BLaER1 treated with 17β-estradiol and CSF1 and Interleukin-3, amounts not matched to agents 10 nM and 100 nM (cell line): ENCODE measurements around the gene CCDC92.
"Not testable (repeated sequence)": the region's sequence is repeated elsewhere in the genome, so short reads cannot be mapped to it uniquely, and the experiment has no call there.

Experiments used
- H3K27ac ChIP-seq, 11 experiments: shearing (Covaris generic); formaldehyde crosslinking; 2 replicates each; pipeline ENCODE4 v1.8.1; 2022
- H3K27me3 ChIP-seq, 11 experiments: shearing (Covaris generic); formaldehyde crosslinking; 2 replicates each; pipeline ENCODE4 v1.8.1; 2022
- H3K36me3 ChIP-seq, 11 experiments: shearing (Covaris generic); formaldehyde crosslinking; 2 replicates each; pipeline ENCODE4 v1.8.1; 2022
- H3K4me1 ChIP-seq, 10 experiments: shearing (Covaris generic); formaldehyde crosslinking; 2 replicates each; pipeline ENCODE4 v1.8.1; 2022
- H3K4me2 ChIP-seq, 11 experiments: shearing (Covaris generic); formaldehyde crosslinking; 2 replicates each; pipeline ENCODE4 v1.8.1; 2022
- H3K4me3 ChIP-seq, 10 experiments: shearing (Covaris generic); formaldehyde crosslinking; 2 replicates each; pipeline ENCODE4 v1.8.1; 2022
- H3K9ac ChIP-seq, 11 experiments: shearing (Covaris generic); formaldehyde crosslinking; 2 replicates each; pipeline ENCODE4 v1.8.1; 2022
- H3K9me3 ChIP-seq, 11 experiments: shearing (Covaris generic); formaldehyde crosslinking; replicated peaks in 1 of 11; 2 replicates each; pipeline ENCODE4 v1.8.1; 2022
- H4K20me1 ChIP-seq, 11 experiments: shearing (Covaris generic); formaldehyde crosslinking; 2 replicates each; pipeline ENCODE4 v1.8.1; 2022
- Cebpa-rat ChIP-seq, 11 experiments: shearing (Covaris generic); IDR thresholded peaks; 2 replicates each; pipeline ENCODE4 v1.8.1; 2022

Gene CCDC92

DNA sequence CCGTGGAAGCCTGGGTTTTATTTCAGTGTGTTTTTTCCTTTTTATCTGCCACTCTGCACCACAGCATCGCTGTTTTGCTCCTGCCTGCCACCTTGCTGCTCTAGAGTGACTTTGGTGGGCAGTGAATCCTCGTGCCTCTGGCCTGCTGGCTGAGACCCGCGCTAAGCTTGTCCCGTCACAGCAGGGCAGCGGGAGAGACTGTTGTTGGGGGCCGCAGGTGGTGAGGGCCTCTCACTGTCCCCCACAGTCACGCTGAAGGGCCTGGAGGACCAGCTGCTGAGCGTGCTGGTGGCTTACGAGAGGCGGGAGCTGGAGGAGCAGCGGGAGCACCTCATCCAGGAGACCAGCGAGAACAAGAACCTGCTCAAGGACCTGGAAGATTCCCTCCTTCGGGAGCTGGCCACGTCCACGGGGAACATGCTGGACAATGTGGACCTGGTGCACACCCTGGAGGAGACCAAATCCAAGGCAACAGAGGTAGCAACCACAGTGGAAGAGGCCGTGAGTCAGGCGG, 55.2 kb downstream of the CCDC92 start:
- no peaks in the 10 kb centered on the region for H3K27me3 ChIP-seq
- H3K4me1 ChIP-seq: peaks cover 0 to 19% (median 2%) of the 10 kb centered on the region in 10 experiments; a peak in 6 of 20 replicates
- no peak overlapping the region for H3K4me2 ChIP-seq
- H3K27ac ChIP-seq: no peak overlapping the region
- H4K20me1 ChIP-seq: peaks cover 0 to 6% (median 0%) of the 10 kb centered on the region in 11 experiments; a peak in 1 of 22 replicates
- H3K9ac ChIP-seq: no peak overlapping the region
- TF ChIP-seq Cebpa-rat (IDR thresholded peaks at IDR 0.05): no peak
- H3K9me3 ChIP-seq: no peaks in the 10 kb centered on the region
- H3K36me3 ChIP-seq: peaks cover 0 to 8% (median 0%) of the 10 kb centered on the region in 11 experiments; a peak in 1 of 22 replicates
- H3K4me3 ChIP-seq: no peak overlapping the region

DNA sequence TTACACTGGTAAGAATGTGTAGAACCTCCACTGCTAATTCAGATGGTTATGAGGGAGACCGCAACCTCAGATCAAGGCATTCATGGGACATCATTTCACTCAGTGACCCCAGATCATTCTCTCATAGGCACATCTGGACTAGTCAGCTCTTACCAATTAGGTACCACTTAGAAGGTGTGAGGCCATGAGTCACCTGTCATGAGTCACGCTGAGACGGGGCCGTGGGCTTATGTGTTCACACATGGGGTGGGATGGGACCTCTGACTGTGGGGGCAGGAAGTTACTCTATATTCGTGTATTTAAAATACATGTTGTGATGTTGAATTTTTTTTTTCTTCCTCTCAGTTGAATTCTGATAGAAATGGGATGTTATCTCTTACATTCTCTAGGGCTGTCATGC, 55.9 kb downstream of the CCDC92 start:
- H3K4me3 ChIP-seq: no peak overlapping the region
- peaks cover 0 to 16% (median 2%) of the 10 kb centered on the region in 10 experiments; a peak in 6 of 20 replicates for H3K4me1 ChIP-seq
- H3K27me3 ChIP-seq: no peaks in the 10 kb centered on the region
- peaks cover 0 to 6% (median 0%) of the 10 kb centered on the region in 11 experiments; a peak in 1 of 22 replicates for H4K20me1 ChIP-seq
- no peak overlapping the region for H3K9ac ChIP-seq
- TF ChIP-seq Cebpa-rat (IDR thresholded peaks at IDR 0.05): no peak
- H3K9me3 ChIP-seq: no peaks in the 10 kb centered on the region
- no peak overlapping the region for H3K27ac ChIP-seq
- no peak overlapping the region for H3K4me2 ChIP-seq
- peaks cover 0 to 8% (median 0%) of the 10 kb centered on the region in 11 experiments; a peak in 1 of 22 replicates for H3K36me3 ChIP-seq

DNA sequence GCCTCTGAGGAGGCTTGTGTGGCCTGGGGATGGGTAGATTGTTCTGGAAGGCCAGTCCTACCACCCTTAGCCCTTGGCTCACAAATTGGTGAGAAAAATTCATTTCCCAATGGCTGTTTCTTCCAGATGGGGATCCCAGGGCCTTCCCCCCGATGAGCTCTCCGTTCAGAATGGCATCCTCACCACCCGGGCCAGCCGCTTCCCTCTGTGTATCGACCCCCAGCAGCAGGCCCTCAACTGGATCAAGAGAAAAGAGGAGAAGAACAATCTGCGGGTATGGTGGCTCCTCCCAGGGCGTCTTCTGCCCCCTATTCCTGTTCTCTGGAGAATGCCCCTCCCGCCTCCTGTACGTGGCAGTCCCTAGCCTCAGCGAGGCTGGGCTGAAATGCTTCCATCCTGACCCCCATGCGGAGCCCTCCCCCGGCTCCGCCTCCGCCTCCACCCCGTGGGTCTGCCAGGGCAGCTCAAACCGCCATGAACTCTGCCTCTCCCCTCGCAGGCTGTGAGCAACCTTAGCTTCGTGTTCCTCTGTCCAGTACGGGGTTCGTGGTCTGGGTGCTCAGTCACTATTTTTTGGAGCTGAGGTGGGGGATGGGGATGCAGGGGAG, 57.8 kb downstream of the CCDC92 start:
- Histone ChIP-seq H3K4me3 (no peak overlapping the region), H3K27ac (no peak overlapping the region), H3K9me3 (no peaks in the 10 kb centered on the region), H3K4me1 (peaks cover 0 to 12% (median 0%) of the 10 kb centered on the region in 10 experiments; a peak in 6 of 20 replicates), H3K9ac (no peak overlapping the region), H3K4me2 (no peak overlapping the region), H3K27me3 (no peaks in the 10 kb centered on the region), H4K20me1 (peaks cover 0 to 14% (median 0%) of the 10 kb centered on the region in 11 experiments; a peak in 3 of 22 replicates), H3K36me3 (peaks cover 0 to 8% (median 0%) of the 10 kb centered on the region in 11 experiments; a peak in 1 of 22 replicates)
- no peak for TF ChIP-seq Cebpa-rat (IDR thresholded peaks at IDR 0.05)

DNA sequence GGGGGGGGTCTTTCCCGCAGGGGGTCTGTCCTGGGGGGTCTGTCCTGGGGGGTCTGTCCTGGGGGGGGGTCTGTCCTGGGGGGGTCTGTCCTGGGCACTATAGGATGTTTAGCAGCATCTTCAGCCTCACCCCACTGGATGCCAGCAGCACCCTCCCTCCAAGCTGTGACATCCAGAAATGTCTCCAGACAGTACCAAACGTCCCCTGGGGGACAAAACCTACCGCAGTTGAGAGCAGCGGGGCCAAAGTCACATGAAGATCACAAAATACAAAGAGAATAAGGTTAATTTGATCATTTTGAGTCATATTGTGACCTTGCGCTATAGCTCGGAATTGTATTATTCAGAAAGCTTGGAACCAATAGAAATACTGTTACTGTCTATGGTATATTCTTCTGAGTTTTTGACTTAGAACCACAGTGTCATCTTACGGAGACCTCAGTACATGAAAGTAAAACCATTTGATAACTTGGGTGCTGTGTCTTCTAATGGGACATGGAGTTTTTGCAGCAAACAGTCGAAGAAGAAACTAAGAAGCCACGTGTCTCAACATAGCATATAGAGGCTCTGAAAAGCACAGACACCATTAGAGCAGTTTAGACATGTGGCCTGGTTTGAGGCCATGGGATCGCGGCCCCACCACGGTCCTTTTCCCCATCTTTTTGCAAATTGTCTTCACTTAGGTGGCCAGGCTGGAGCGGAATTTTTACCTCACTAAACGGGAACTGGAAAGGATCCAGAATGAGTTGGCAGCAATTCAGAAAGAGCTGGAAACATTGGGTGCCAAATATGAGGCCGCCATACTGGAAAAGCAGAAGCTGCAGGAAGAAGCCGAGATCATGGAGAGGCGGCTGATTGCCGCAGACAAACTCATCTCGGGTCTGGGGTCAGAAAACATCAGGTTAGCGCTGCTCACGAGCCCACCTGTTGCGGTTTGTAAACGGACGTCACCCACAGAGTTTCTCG, 59.9 kb downstream of the CCDC92 start:
- no peak overlapping the region for H3K27ac ChIP-seq
- H3K36me3 ChIP-seq: 0 out of 22 replicates have a peak, but pooled peaks cover 0 to 2% (median 0%) of the 10 kb centered on the region in 11 experiments
- TF ChIP-seq Cebpa-rat (IDR thresholded peaks at IDR 0.05): no peak
- H3K9ac ChIP-seq: no peak overlapping the region
- H3K4me2 ChIP-seq: no peak overlapping the region
- H3K9me3 ChIP-seq: no peaks in the 10 kb centered on the region
- peaks cover 0 to 14% (median 0%) of the 10 kb centered on the region in 11 experiments; a peak in 4 of 22 replicates for H4K20me1 ChIP-seq
- no peak overlapping the region for H3K4me3 ChIP-seq
- H3K27me3 ChIP-seq: no peaks in the 10 kb centered on the region
- peaks cover 0 to 10% (median 0%) of the 10 kb centered on the region in 10 experiments; a peak in 4 of 20 replicates for H3K4me1 ChIP-seq

DNA sequence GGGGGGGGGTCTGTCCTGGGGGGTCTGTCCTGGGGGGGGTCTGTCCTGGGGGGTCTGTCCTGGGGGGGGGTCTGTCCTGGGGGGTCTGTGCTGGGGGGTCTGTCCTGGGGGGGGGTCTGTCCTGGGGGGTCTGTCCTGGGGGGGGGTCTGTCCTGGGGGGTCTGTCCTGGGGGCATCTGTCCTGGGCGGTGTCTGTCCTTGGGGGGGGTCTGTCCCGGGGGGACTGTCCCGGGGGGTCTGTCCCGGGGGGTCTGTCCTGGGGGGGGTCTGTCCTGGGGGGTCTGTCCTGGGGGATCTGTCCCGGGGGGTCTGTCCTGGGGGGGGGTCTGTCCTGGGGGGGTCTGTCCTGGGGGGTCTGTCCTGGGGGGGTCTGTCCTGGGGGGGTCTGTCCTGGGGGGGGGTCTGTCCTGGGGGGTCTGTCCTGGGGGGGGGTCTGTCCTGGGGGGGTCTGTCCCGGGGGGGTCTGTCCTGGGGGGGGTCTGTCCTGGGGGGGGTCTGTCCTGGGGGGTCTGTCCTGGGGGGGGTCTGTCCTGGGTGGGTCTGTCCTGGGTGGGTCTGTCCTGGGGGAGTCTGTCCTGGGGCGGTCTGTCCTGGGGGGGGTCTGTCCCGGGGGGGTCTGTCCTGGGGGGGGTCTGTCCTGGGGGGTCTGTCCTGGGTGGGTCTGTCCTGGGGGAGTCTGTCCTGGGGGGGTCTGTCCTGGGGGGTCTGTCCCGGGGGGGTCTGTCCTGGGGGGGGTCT, 60.8 kb downstream of the CCDC92 start:
- H3K36me3 ChIP-seq, H3K4me1 ChIP-seq, H3K9ac ChIP-seq: not testable (repeated sequence)

DNA sequence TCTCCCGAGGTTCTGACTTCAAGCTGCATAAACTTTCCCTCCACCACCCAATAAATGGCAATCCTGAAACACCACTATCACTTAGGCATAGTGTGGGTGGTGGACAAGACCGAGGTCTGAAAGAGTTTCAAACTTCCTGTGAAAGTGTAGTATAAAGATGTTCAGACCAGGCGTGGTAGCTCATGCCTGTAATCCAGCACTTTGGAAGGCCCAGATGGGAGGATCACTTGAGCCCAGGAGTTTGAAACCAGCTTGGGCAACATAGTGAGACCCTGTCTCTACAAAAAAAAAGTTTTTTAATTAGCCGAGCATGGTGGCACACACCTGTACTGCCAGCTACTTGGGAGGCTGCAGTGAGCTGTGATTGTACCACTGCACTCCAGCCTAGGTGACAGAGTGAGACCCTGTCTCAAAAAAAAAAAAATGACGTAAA, 61.9 kb downstream of the CCDC92 start:
- Histone ChIP-seq H3K4me1 (peaks cover 0 to 10% (median 0%) of the 10 kb centered on the region in 10 experiments; a peak in 4 of 20 replicates), H3K4me3 (no peak overlapping the region), H3K4me2 (no peak overlapping the region), H4K20me1 (peaks cover 0 to 14% (median 0%) of the 10 kb centered on the region in 11 experiments; a peak in 4 of 22 replicates), H3K27ac (peak overlapping the region in 8 of 11 experiments; percentile 5 to 46 (median 20); a peak in 10 of 22 replicates), H3K36me3 (no peaks in the 10 kb centered on the region), H3K9me3 (no peaks in the 10 kb centered on the region), H3K27me3 (no peaks in the 10 kb centered on the region), H3K9ac (no peak overlapping the region; a peak in 1 of 22 replicates)
- TF ChIP-seq Cebpa-rat (IDR thresholded peaks at IDR 0.05): no peak

More for the DNA sequence above, 60.8 kb downstream of the CCDC92 start:
- H3K27me3 ChIP-seq, H3K4me2 ChIP-seq, H3K27ac ChIP-seq, H3K4me3 ChIP-seq, H3K9me3 ChIP-seq: not testable (repeated sequence)
- H4K20me1 ChIP-seq: peaks cover 0 to 14% (median 0%) of the 10 kb centered on the region in 11 experiments; a peak in 4 of 22 replicates

DNA sequence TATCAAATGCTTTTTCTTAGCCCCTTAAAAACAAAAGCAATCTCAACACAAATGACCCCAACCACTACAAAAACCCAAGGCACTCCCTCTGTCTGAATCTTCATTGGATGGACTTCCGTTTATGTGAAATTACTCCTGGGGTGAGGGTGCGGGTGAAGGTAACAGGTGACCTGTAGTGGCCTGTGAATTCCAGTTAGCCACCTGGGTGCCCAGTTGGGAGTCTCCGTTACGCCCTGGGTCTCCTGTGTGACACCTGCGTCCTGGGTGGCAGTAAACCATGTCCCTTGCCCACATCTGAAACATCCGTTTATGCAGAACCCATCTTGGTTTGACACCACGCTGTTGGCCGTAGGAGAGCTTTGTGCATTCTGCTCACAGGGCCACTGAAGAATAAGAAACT, 62.6 kb downstream of the CCDC92 start:
- peaks cover 0 to 10% (median 0%) of the 10 kb centered on the region in 10 experiments; a peak in 4 of 20 replicates for H3K4me1 ChIP-seq
- H3K4me3 ChIP-seq: no peak overlapping the region
- peak overlapping the region in 1 of 11 experiments; percentile 25; a peak in 2 of 22 replicates for H3K27ac ChIP-seq
- H3K9ac ChIP-seq: no peak overlapping the region
- H3K36me3 ChIP-seq: no peaks in the 10 kb centered on the region
- no peaks in the 10 kb centered on the region for H3K9me3 ChIP-seq
- H3K27me3 ChIP-seq: no peaks in the 10 kb centered on the region
- no peak overlapping the region for H3K4me2 ChIP-seq
- TF ChIP-seq Cebpa-rat (IDR thresholded peaks at IDR 0.05): no peak
- peaks cover 0 to 14% (median 0%) of the 10 kb centered on the region in 11 experiments; a peak in 4 of 22 replicates for H4K20me1 ChIP-seq
